HT-29 (cell line): ENCODE results near the gene DDI1. TPM values are rescaled to one million over a fixed set of nuclear protein-coding genes. Genes with fewer than 3 reads are reported as not detected.
"Not testable (repeated sequence)": the region's sequence is repeated elsewhere in the genome, so short reads cannot be mapped to it uniquely, and the experiment has no call there.

Experiments used
- DNase-seq: peaks from one replicate; pipeline ENCODE4 v3.0.0-alpha.2; 2015; ENCODE audit warnings: low spot score
- total RNA-seq: library from RNA; depleted of rRNA; stranded (reverse); fragments of >200 nt; shearing (Covaris generic); gene quantifications from 2 replicates; pipeline ENCODE4 v1.2.3, GENCODE V29; 2014

Gene DDI1
- total RNA-seq, 1 experiment from 2014 or later: not detected

DNA sequence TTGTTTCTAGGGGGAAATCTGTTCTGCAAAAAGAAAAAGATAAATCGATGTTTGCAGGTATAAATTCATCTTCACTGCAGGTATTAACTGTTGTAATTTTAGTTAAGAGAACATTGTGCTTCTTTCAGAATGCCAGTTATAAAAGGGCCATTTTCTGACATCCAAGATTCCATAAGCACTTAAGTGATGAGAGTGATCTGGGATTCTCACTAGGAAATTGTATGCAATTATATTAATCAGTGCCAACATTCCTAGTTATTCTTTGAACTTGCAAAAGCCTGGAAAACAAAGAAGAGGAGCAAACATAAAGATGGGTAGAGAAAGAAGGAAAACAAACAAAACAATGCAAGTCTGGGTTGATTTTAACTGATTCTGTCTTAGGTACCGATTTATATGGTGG, 5.4 kb downstream of the DDI1 start:
- DNase-seq: no peak

DNA sequence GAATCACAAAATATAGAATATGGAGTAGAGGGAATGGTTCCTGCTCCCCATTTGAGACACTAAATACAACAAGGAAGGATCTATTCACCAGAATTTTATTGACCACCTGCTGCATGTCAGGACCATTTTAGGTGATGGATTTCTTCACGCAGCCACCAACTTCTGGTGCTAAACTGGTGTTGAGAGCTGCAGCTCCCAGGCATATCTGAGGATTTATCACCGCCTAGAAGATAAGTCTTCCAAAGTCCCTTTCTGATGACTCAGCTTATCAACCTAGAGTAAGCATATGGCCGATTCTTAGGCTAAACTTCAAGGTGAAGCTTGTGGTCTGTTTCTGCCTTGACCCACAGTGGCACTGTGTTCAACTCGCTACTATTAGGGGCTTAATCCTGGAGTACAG, 6.7 kb downstream of the DDI1 start:
- DNase-seq: no peak

DNA sequence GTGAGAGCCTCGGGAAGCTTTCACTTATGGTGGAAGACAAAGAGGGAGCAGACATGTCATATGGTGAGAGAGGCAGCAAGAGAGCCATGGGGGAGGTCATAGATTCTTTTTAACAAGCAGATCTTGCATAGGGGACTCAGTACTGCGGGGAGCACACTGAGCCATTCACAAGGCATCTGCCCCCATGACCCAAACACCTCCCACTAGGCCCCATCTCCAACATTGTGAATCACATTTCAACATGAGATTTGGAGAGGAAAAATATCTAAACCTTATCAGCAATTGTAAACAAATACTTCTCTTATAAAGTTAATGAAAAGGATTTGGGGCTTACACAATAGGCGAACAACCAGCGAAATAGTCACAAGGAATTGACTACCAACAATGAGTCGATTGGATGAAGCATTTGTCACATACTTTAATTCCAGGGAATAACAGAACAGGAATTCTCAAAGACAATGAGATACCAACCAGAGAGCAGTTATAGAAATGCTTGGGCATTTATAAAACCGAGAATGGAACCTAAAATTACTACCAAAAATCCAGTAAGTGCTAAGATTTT, 7.3 kb downstream of the DDI1 start:
- DNase-seq: no peak

DNA sequence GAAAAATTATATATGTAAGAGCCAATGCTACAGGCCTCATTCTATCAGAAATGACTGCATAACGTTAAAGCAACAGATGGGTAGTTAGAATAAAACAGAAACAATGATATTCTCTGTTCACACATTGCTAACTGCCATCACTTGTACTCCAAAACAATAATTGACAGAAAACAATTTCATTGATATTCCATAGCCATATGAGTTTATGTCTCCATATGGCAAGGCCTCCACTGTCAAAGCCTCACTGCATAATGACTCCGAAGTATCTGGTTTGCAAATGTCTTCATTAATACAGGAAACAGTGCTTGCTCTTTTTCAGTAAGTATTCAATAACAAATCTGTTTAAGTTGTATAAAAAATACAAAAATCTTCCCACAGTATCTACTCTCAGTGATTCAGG, 9.9 kb downstream of the DDI1 start:
- DNase-seq: no peak

DNA sequence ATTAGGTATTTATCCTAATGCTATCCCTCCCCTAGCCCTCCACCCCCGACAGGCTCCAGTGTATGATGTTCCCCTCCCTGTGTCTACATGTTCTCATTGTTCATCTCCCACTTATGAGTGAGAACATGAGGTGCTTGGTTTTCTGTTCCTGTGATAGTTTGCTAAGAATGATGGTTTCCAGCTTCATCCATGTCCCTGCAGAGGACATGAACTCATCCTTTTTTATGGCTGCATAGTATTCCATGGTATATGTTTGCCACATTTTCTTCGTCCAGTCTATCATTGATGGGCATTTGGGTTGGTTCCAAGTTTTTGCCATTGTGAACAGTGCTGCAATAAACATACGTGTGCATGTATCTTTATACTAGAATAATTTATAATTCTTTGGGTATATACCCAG, 10.4 kb downstream of the DDI1 start:
- not testable (repeated sequence) for DNase-seq

DNA sequence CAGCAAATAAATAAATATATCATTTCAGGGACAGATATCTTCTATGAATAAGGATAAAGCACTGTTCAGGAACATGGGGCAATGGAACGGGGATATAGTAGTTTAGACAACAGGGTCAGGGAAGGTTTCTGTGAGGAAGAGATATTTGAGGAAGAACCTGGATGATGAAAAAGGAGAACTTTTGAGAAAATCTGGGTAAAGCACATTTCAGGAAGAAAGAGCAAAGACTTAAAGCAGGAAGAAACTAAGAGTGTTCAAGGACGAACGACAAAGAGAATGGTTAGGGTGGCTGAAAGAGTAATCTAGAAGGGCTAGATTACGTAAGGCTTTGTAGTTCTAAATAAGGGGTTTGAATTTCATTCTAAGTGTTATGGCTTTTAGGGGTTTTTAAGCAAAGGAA, 12.7 kb downstream of the DDI1 start:
- no peak for DNase-seq

DNA sequence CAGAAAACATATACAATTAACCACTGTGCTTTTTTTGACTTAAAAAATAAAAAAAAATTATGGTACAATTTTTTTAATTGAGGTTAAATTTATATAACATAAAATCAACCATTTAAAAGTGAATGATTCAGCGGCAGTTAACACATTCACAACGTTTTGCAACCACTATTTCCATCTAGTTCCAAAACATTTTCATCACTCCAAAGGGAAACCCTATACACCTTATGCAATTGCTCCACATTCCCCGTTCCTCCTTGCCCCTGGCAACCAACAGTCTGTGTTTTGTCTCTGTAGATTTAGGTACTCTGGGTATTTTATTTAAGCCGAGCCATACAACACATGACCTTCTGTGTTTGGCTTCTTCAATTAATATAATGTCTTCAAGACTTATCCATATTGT, 15.3 kb downstream of the DDI1 start:
- DNase-seq: no peak

DNA sequence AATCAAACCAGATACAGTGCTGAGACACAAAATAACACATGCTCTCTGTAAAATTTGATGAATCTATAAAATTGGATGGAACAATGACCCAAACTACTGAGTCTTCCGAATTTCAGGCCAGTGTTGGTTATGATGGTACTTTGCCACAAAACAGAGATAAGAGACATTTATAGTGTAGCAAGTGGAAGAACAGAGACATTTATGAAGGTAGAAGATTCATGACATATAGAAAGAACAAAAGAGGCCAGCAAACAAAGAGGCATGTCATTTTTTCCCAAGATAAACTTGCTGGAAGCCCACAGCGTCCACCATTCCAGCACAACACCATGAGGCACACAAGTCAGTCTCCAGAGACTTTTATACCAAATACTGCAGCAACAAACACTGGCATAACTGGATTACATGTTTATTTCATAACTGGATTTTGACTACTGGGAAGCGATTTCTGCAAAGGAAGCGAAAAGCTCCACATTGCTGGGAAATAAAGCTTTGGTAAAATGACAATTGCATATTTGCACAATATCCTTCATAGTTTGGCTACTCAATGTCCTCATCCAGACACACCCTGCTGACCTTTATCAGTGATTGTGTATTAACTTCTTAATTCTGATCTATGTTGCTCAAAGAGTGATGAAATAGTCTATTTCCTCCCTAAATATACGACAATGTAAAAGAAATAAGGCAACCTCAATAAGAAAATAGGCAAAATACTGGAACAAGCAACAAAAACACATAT, 17.5 kb downstream of the DDI1 start:
- DNase-seq: no peak

DNA sequence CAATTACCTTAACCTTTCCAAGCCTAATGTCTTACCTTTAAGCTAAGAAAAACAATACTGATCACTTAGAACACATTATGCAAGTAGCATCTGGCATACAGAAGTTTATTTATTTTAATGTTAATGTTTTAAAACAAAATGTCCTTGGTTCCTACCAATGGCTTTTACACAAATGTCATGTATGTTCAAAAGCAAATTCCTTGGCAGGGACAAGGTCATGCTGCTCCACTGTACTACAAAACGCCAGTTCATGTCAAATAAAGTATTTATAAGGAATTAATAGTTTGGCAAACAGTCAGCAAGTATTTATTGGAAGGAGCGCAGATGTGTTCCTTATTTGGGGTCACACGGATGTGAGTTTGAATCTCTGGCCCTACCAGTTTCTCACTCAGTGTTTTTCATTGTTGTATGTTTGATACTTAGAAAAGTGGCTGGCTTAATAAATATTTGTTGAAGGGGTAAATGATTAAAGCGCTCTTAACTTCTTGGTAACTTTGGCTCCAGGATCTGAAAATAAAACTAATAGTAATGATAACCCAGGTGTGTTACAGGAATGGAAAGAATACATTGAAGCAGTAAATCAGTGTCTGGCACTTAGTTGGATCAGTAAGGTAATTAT, 18.6 kb downstream of the DDI1 start:
- DNase-seq: no peak

DNA sequence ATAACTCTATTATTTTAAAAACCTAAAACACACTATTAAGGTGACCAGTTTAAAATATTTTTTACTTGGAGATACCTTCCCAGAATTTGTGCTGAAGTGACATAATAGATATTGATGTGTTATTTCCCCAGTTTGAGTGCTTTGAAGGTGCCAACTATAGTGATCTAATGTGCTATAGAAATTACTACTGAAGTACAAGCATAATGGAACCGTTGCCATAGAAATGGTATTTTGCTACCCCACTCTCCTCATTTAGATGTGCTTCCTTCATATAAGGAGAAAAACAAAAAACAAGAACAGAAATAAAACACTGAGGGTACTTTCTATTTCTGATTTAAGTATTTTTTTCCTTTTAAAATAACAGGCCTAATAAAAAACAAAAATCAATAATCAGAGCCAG, 19.2 kb downstream of the DDI1 start:
- no peak for DNase-seq

DNA sequence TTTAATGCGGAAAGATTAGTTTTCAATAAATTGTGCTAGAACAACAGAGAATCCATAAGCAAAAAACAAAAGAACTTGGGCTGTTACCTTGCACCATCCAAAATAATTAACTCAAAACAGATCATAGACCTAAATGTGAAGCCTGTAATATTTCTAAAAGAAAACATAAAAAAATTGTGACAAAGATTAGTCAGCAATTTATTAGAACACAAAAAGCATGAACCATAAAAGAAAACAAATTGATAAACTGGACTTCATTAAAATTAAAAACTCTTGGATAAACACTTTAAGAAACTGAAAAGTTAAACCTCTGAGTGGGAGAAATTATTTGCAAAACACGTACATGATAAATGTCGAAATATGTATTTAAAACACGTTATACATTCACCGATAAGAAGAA, 21.5 kb downstream of the DDI1 start:
- no peak for DNase-seq

DNA sequence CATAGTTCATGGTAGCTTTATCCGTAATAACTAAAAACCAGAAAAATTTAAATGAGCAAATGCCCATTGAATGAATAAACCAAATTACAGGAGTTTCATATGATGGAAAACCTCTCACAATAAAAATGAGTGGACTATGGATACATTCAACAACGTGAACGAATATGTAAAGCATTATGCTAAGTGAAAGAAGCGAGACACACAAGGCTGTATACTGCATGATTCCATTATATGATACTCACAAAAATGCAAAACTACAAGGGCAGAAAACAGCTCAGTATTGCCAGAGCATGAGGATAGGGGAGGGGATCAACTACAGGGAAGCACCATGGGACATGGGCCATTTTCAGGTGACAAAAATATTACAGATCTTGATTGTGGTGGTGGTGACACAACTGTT, 22.2 kb downstream of the DDI1 start:
- no peak for DNase-seq

DNA sequence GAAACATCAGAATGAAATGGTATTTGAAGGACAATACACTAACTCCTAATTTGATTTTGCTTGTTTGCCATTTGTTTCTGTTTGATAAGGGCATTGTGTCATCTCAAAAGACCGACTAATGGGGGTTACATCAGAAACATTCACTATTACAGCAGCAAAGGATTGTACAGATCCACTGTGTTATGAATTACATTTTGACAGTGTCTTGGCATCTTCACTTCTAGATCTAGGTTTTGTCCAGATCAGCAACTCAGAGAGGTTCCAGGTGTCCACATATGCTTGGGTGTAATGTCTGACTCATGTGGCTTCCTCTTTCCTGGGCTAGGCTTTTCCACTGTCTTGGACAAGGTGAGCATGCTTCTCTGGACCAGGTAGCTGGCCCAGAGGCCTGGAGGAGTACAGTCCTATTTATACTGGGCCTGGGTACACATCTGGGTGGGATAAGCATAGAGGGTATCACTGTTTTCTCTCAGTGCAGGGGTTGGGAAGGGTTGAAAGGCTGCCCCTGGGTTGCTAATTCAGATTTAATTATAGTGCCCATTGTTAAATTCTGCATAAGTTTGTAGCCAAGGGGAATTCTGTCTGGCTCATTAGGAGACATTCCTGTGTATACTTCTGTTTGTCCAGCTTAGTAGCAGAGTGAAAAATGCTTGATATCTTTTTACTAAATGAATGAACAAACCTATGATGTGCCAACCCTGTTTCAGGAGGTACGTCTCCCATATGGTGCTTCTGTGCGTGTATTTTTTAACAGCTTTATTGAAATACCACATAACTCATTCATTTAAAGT, 23.8 kb downstream of the DDI1 start:
- no peak for DNase-seq

DNA sequence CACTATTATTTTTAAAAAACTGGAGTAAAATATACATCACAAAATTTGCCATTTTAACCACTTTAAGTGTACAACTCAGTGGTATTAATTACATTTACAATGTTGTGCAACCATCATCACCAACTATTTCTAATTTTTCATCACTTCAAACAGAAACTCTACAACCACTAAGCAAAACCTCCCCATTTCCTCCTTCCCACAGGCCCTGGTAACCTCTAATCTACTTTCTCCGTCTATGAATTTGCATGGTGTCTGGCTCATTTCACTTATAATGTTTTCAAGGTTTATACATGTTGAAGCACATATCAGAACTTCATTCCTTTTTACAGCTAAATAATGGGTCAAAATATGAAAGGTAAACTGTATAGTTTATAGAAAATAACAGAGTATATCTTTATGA, 24.4 kb downstream of the DDI1 start:
- no peak for DNase-seq

DNA sequence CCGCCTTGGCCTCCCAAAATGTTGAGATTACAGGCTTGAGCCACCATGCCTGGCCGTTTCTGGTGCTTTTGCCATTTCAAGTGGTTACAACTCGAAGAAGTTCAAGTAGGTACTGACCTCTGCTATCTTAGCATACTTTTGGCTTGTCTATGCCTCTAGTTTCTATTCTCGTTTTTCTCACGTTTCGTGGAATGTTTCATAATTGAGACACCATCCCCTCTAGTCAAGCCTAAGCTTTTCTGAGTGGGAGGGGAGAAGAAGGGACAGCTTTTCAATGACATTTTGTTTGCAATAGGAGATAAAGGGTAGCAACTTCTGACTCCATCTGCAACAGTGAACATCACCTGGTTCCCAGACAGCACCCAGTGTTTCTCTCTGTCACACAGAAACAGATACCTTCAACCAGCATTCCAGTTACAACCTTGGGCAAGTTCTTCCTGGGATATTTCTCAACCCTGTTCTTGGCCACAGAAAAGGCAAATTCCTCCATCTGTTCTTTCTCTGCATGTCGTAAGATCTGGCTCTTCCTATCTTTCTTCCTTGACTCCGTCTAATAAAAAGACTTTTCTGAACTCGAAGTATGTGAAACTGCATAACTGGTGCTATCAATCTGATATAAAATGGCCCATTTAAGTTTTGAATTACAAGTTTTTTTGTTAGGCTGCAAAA, 25.5 kb downstream of the DDI1 start:
- DNase-seq: no peak

DNA sequence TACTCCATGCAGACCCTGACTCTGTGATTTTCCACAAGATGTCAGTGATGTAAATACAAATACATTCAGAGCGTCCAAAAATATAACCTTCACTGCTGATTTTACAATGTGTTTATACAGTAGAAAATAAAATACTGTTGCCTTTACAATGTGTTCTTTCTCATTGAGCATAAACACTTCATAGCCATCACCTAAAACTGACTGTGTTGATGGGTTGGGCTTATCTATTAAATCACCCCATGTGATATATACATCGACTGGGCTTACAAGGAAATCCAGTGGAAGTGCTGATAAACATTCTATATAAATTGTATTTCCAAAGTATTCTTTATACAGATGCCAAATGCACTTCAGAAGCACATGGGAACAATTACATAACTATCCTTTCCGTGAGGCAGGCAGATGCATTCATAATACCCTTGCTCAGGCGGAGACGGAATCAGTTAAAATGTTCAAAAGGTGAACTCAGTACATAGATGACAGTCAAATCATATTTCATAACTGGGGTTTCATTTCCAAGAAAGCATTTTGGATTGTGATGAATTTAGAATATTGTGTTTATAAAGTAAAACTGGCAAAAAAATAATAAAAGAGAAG, 27.7 kb downstream of the DDI1 start:
- DNase-seq: no peak

DNA sequence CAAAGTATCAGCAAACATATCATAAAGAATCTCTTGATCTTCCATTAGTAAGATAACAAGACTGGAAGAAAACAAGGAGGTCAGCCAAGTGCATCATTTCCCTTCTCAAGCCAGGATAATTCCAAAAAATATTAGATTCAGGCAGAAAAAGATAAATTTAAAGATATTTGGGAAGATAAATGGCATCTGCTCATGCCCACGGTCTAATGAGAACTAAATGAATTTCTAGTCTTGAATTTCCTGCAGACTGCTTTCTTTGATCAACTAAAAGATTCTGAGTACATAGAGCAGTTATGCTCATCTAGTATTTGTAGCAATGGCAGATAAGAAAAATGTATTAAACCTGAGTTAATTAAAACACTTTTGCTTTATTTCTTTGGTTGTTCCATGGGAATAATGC, 31.1 kb downstream of the DDI1 start:
- no peak for DNase-seq

DNA sequence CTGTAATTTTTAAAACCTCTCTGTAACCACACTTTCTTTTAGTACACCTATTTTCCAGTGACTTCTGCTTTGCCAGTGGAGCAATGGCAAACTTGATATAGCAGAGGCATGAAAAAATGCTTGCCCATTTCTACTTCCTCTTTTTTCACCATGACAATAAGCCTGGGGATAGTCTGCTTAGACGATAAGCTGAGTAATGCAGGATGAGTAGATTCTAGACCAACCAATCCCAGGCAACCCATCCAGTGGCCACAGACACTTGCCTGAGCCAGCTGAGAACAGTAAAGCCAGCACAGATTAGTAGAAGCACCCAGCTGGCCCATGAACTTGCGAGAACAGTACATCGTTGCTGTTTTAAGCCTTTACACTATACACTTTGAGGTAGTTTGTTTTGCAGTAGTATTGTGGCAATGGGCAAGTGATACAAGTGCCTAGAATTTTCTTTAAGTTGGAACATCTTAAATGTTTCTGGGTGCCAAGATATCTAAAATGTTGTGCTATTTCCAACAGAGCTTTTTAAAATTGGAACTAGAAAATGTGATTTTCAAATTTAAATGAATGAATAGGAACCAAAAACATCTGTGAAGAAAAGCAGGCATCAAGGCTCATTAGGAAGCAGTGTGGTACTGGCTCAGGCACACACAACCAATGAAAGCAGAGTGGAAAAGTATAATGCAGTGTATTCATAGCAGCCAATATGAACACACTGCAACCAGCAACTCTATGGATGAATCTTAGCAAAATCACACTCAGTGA, 37.7 kb downstream of the DDI1 start:
- DNase-seq: no peak

DNA sequence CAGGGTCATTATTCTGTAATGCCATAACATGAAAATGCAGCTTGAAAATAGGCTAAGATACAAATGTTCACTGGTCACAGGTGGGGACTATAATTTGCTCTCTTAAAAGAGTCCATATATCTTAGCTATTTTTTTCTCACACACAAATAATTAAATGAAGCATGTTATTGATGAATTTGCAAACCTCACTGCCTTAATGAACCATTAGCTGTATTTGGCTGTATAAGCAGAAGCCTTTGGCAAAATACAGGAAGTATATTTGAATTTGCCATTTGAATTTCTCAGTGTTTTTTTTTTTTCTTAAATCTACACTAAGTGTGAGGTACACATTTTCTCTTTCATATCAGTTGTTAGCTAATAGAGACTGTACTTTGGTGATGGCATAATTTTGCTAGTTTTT, 38.7 kb downstream of the DDI1 start:
- DNase-seq: no peak

DNA sequence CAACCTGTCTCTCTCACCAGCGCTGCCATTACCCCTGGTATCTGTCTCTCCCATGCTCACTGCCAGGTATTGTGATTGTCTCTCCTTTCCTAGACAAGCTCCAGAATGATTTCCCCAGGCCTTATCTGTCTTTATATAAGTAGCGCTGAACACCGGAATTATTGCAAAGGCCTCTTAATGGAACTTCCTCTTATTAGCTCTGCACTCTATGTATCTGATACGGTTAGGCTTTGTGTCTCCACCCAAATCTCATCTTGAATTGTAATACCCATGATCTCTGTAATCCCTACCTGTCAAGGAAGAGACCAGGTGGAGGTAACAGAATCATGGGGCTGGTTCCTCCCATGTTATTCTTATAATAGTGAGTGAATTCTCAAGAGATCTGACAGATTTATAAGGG, 39.3 kb downstream of the DDI1 start:
- DNase-seq: no peak

DNA sequence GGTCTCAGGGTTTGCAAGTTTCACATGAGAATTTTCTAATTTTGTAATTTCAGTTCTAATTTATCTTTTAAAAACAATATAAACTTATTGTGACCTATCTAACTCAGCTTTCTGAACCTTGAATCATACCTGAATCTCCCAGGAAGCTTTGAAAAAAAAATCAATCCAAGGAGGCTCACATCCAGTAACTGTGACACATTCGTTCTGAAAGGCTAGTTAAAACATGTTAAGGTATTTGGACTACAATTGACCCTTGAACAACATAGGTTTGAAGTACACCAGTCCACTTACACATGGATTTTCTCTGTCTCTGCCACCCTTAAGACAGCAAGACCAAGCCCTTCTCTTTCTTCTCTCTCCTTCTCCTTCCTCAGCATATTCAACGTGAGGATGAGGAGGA, 40.0 kb downstream of the DDI1 start:
- DNase-seq: no peak
